ENCODE results near the gene BANP.
"Not testable (repeated sequence)": the region's sequence is repeated elsewhere in the genome, so short reads cannot be mapped to it uniquely, and the experiment has no call there.

The BANP gene

GRCh38 chr16:88113545-88114045 lies 162.4 kb downstream of the BANP start:
- no peak for DNase-seq

DNA sequence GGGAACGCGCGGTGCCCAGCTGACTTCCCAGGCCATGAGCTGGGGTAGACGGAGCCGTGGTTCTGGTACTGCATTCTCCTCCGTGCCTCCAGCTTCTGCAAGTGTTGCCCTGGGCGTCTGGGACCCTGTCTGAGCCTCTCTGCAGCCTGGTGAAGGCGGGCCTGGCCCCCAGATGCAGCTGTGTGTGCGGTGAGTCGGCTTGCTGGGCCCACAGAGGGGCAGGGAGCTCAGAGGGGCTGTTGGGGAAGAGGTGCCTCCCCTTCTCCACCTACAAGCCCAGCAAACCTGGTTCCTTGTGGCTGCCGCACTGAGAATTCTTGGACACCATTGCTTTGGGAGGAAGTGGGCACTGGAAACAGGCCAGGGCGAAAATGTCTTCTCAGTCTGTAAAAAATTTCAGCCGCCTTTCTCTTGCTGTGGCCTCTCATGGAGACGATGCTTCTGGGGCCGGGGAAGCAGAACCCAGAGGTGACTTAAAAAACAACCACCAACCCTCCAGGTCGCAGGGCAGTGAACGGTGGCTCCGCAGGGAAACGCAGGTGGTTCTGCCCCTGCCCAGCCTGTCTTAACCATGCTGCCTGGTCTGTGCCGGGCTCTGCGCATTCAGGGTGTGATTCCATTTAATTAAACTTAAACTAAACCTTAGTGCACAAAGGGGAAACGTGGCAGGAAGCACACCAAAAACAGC lies 163.5 kb downstream of the BANP start:
- DNase-seq = not testable (repeated sequence)

GRCh38 chr16:88116121-88116520 lies 164.9 kb downstream of the BANP start:
- DNase-seq = no peak

DNA sequence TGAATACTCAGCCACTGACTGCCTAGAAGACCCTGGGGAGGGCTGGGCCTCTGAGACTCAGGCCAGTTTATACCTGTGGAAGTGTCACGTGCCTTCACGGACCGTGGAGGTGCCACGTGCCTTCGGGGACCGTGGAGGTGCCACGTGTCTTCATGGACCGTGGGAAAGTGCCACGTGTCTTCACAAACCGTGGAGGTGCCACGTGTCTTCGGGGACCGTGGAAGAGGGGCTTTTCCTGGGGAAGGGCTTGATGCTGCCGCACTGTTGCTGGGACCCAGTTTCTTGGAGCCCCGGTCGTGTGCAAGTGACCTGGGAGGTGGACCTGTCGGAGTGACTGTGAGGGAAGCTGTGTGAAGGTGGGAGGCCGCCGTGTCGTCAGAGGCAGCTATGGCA lies 166.2 kb downstream of the BANP start:
- DNase-seq = no peak

DNA sequence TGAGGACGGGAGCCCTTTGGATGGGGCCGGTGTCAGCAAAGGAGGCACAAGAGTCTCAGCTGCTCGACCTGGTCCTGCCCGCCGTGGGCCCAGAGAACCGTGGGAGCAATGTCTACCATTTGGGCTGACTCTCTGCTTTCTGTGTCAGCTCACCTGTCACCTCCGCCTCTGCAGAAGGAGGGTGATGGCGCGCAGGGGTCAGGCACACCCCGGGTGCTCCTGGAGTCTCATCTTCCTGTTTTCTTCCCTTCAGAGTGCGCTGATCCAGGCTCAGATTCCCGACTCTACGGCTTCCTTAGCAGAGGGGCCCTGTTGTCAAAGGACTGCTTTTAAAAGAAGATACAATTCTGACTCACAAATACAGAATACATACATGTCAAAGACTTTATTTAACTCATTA lies 167.1 kb downstream of the BANP start:
- DNase-seq = no peak

DNA sequence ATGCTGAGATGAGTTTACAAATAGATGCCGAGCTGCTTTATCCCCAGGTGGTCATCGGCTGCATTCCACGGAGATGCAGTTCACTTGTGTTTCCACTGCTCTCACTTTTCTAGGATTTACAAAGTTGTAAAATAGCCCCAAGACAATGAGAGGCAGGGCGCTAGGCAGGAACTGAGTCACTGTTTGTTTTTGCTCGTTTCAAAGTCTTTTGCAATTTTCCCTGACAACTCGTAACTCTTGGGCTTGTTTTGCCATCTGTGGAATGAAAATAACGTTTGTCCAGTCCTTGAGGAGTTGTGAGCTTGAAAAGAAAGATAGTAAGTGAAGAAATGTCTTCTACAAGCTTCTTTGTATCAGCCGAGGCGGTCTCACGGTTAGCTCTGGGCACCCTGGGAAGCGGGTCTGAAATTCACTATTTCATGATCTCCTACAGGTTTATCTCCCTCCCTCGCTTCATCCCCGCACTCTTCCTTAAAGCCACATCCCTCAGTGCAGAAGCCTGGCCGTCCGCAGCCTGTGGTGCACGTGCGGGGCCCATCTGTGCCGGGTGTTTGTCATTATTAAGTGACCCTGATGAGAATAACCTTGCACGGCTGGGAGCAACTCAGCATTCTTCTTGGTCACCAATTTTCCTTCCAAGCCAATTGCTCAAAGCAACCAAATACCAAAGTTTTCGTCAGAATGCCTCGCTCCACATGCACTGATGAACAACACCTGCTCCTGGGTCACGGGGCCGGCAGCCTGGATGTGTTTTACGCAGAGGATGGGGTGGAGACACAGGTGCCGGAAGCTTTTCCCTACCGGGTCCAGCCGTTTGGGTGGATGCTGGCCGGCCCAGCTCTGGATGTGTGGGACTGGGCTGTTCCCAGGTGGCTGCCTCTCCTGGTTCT lies 167.9 kb downstream of the BANP start:
- DNase-seq = not testable (repeated sequence)

GRCh38 chr16:88119881-88120751 lies 168.9 kb downstream of the BANP start:
- not testable (repeated sequence) for DNase-seq

DNA sequence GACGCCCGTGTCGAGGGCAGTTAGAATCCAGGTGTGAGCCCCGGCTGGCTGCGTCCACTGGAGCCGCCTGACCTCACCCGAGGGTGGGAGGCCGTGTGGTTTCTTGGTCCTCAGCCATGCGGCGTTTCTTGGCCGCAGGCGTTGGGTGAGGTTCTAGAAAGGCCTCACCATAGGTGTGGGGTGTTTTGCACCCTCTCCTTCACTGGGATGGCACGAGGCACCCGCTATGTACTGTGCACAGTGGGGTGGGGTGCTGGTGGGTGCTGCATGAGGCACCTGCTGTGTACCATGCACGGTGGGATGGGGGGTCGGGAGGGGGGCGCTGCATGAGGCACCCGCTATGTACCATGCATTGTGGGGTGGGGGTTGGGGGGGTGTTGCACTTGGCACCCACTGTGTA lies 169.6 kb downstream of the BANP start:
- no peak for DNase-seq

DNA sequence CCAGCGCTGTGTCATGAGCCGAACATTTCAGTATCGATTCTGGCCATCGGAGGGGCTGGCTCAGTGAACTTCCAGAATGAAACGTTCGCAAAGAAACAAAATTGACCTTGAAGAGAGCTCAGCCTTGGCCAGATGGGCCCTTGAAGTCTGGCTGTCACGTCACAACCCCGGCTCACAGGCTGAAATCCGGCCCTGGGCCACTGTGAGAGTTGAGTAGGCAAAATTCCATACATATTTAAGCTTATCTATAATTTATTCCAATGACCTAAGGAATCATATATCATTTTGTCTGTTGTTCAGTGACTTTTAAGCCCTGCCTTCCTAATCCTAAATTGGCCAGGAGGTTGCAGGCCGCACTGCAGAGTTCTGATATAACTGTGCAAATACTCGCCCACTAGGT lies 170.2 kb downstream of the BANP start:
- DNase-seq = not testable (repeated sequence)

DNA sequence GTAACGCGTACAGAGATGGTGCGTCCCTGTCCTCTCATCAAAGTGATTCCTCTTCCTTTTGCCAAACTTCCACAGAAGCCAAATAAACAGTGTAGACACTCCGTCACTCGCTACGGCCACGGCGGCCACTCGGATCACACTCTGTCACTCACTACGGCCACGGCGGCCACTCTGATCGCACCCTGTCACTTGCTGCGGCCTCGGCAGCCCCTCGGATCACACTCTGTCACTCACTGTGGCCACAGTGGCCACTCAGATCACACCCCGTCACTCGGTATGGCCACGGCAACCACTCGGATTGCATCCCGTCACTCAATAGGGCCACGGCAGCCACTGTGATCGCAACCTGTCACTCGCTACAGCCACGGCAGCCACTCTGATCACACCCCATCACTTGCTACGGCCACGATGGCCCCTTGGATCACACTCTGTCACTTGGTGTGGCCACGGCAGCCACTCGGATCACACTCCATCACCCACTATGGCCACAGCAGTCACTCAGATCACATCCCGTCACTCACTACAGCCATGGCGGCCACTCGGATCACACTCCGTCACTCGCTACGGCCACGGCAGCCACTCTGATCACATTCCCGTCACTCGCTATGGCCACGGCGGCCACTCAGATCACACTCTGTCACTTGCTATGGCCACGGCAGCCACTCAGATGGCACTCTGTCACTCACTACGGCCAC lies 170.8 kb downstream of the BANP start:
- DNase-seq = no peak

Data from NCI-H2081 treated with DMSO at 0.1 percent for 48 hours (cell line).